Measurements from ENCODE around the gene FOXO1.

Gene FOXO1

GRCh38 chr13:40540328-40541044, 126.0 kb downstream of the FOXO1 start:
- Histone ChIP-seq H3K27me3 (ENCODE audit: insufficient read depth, insufficient read length) (no peaks in the 10 kb centered on the region), H3K36me3 (ENCODE audit: insufficient read depth, insufficient read length, low read length) (no peaks in the 10 kb centered on the region), H3K9me3 (ENCODE audit: insufficient read depth, low read length) (no peaks in the 10 kb centered on the region), H3K9ac (ENCODE audit: insufficient read length, low read depth) (no peak overlapping the region), H3K4me1 (ENCODE audit: insufficient read depth, insufficient read length) (peaks cover 4% of the 10 kb centered on the region), H3K4me3 (ENCODE audit: insufficient read length, low read depth) (no peak overlapping the region)
- peak; percentile 63 for DNase-seq (ENCODE audit: low read depth, low spot score)
- TF ChIP-seq YY1 (IDR thresholded peaks at IDR 0.05; ENCODE audit: insufficient read depth, insufficient read length) (no peak), SUZ12 (IDR thresholded peaks at IDR 0.05; ENCODE audit: extremely low read depth, insufficient read depth, insufficient read length) (no peak), ZNF274 (IDR thresholded peaks at IDR 0.05; ENCODE audit: low read depth, low read length) (no peak)

DNA sequence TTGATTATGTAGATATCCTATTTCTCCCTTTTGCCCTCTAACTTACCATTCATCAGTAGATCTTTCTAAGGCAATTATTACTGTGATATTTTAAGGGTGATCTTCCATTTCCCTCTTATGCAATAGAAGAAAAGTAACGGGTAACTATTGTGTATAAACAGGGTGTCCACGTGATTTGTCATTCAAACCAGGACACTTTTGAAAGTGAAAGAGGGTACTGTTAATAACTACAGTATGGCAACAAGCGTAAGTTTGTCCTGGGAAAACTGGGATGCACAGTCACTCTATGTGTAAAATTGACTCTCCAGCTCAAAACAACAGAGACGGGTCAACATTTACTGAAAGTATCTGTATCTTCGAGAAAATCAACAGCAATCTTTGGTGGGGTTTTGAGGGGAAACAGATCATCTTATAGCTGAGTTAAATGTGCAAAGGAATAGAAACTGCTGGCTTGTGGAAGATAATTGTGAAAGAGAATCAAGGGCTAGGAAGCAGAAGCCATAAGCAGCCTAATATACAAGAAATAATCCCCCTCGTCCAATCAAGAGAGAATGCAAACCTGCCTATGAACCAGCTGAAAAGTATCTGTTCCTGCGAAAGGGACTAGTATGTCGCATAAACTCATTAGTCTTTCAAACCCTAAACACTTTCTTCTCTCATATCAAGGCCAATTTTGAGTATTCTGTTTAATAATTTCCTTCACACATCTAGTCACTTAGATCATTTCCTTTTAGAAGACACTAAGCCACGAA, 126.7 kb downstream of the FOXO1 start:
- no peaks in the 10 kb centered on the region for H3K9me3 ChIP-seq (ENCODE audit: insufficient read depth, low read length)
- H3K27me3 ChIP-seq (ENCODE audit: insufficient read depth, insufficient read length) = no peaks in the 10 kb centered on the region
- no peak overlapping the region for H3K9ac ChIP-seq (ENCODE audit: insufficient read length, low read depth)
- peaks cover 4% of the 10 kb centered on the region for H3K4me1 ChIP-seq (ENCODE audit: insufficient read depth, insufficient read length)
- no peak for TF ChIP-seq SUZ12 (IDR thresholded peaks at IDR 0.05; ENCODE audit: extremely low read depth, insufficient read depth, insufficient read length)
- no peak for TF ChIP-seq YY1 (IDR thresholded peaks at IDR 0.05; ENCODE audit: insufficient read depth, insufficient read length)
- no peak for TF ChIP-seq ZNF274 (IDR thresholded peaks at IDR 0.05; ENCODE audit: low read depth, low read length)
- no peaks in the 10 kb centered on the region for H3K36me3 ChIP-seq (ENCODE audit: insufficient read depth, insufficient read length, low read length)
- no peak overlapping the region for H3K4me3 ChIP-seq (ENCODE audit: insufficient read length, low read depth)
- no peak for DNase-seq (ENCODE audit: low read depth, low spot score)

- no peak for DNase-seq (ENCODE audit: low read depth, low spot score)
- Histone ChIP-seq H3K9ac (ENCODE audit: insufficient read length, low read depth) (no peak overlapping the region), H3K27me3 (ENCODE audit: insufficient read depth, insufficient read length) (no peaks in the 10 kb centered on the region), H3K36me3 (ENCODE audit: insufficient read depth, insufficient read length, low read length) (no peaks in the 10 kb centered on the region), H3K4me3 (ENCODE audit: insufficient read length, low read depth) (no peak overlapping the region), H3K9me3 (ENCODE audit: insufficient read depth, low read length) (no peaks in the 10 kb centered on the region), H3K4me1 (ENCODE audit: insufficient read depth, insufficient read length) (peaks cover 4% of the 10 kb centered on the region)
- TF ChIP-seq SUZ12 (IDR thresholded peaks at IDR 0.05; ENCODE audit: extremely low read depth, insufficient read depth, insufficient read length) (no peak), ZNF274 (IDR thresholded peaks at IDR 0.05; ENCODE audit: low read depth, low read length) (no peak), YY1 (IDR thresholded peaks at IDR 0.05; ENCODE audit: insufficient read depth, insufficient read length) (no peak)
These were observed 129.1 kb downstream of the FOXO1 start for GRCh38 chr13:40537146-40537895.

DNA sequence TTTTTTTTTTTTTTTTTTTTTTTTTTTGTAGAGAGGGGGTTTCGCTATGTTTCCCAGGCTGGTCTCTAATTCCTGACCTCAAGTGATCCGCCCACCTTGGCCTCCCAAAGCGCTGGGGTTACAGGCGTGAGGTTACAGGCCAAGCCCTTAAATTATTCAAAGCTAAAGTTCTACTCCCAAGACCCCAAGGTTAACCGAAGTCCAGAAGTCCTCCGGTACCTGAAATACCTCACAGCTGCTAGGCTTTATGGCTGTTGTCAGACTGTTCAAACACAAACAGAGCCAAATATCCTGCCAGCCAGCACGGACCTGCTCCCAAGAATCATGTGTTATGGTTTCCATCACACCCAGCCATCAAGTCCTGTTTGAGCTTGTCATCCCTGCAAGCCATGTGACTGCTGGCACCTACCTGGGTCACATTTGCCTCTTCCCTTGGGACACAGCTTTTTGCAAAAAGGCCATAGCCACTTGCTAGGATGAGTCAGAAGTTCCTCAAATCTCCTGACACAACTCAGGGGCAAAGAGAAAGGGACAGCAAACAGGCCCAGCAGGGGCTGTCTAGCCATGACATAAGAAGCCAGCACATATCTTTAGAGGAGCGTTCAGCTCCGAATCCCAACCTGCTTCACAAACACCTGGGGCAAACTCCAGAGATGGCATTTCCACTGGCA, 129.9 kb downstream of the FOXO1 start:
- DNase-seq (ENCODE audit: low read depth, low spot score) = no peak
- TF ChIP-seq YY1 (IDR thresholded peaks at IDR 0.05; ENCODE audit: insufficient read depth, insufficient read length) = no peak
- Histone ChIP-seq H3K9me3 (ENCODE audit: insufficient read depth, low read length) (no peaks in the 10 kb centered on the region), H3K4me3 (ENCODE audit: insufficient read length, low read depth) (no peak overlapping the region), H3K36me3 (ENCODE audit: insufficient read depth, insufficient read length, low read length) (no peaks in the 10 kb centered on the region), H3K4me1 (ENCODE audit: insufficient read depth, insufficient read length) (peaks cover 4% of the 10 kb centered on the region), H3K27me3 (ENCODE audit: insufficient read depth, insufficient read length) (no peaks in the 10 kb centered on the region), H3K9ac (ENCODE audit: insufficient read length, low read depth) (no peak overlapping the region)

GRCh38 chr13:40535345-40535836, 131.1 kb downstream of the FOXO1 start:
- Histone ChIP-seq H3K36me3 (ENCODE audit: insufficient read depth, insufficient read length, low read length) (no peaks in the 10 kb centered on the region), H3K4me3 (ENCODE audit: insufficient read length, low read depth) (no peak overlapping the region), H3K27me3 (ENCODE audit: insufficient read depth, insufficient read length) (no peaks in the 10 kb centered on the region), H3K4me1 (ENCODE audit: insufficient read depth, insufficient read length) (peaks cover 4% of the 10 kb centered on the region), H3K9ac (ENCODE audit: insufficient read length, low read depth) (no peak overlapping the region), H3K9me3 (ENCODE audit: insufficient read depth, low read length) (no peaks in the 10 kb centered on the region)
- DNase-seq (ENCODE audit: low read depth, low spot score) = no peak
- TF ChIP-seq ZNF274 (IDR thresholded peaks at IDR 0.05; ENCODE audit: low read depth, low read length) (no peak), YY1 (IDR thresholded peaks at IDR 0.05; ENCODE audit: insufficient read depth, insufficient read length) (no peak), SUZ12 (IDR thresholded peaks at IDR 0.05; ENCODE audit: extremely low read depth, insufficient read depth, insufficient read length) (no peak)

- no peaks in the 10 kb centered on the region for H3K27me3 ChIP-seq (ENCODE audit: insufficient read depth, insufficient read length)
- no peak for DNase-seq (ENCODE audit: low read depth, low spot score)
These were observed 132.0 kb downstream of the FOXO1 start for GRCh38 chr13:40534456-40534855.

More at GRCh38 chr13:40534456-40534855, 132.0 kb downstream of the FOXO1 start:
- Histone ChIP-seq H3K4me1 (ENCODE audit: insufficient read depth, insufficient read length) (peaks cover 4% of the 10 kb centered on the region), H3K9ac (ENCODE audit: insufficient read length, low read depth) (no peak overlapping the region), H3K36me3 (ENCODE audit: insufficient read depth, insufficient read length, low read length) (no peaks in the 10 kb centered on the region), H3K4me3 (ENCODE audit: insufficient read length, low read depth) (no peak overlapping the region), H3K9me3 (ENCODE audit: insufficient read depth, low read length) (no peaks in the 10 kb centered on the region)
- TF ChIP-seq YY1 (IDR thresholded peaks at IDR 0.05; ENCODE audit: insufficient read depth, insufficient read length) (no peak), ZNF274 (IDR thresholded peaks at IDR 0.05; ENCODE audit: low read depth, low read length) (no peak), SUZ12 (IDR thresholded peaks at IDR 0.05; ENCODE audit: extremely low read depth, insufficient read depth, insufficient read length) (no peak)
